Right renal cortex interstitium (tissue), 3 donors: Measurements from ENCODE around the gene KCNIP1. TPM values are rescaled to one million over a fixed set of nuclear protein-coding genes. Genes with fewer than 3 reads are reported as not detected.
"Not testable (repeated sequence)": the region's sequence is repeated elsewhere in the genome, so short reads cannot be mapped to it uniquely, and the experiment has no call there.

Source experiments
- DNase-seq, 3 donors: peaks; one replicate each; pipeline ENCODE4 v3.0.0-alpha.2; 2013; ENCODE audit warnings: low read depth in 3 of 3, low spot score in 2 of 3
- polyA plus RNA-seq, 3 donors: library from polyadenylated mRNA; unstranded; fragments of 120-200 nt; gene quantifications; one replicate each; pipeline ENCODE4 v1.2.1, GENCODE V29; 2013; ENCODE audit not compliant: insufficient read length in 3 of 3

KCNIP1 gene
- polyA plus RNA-seq, 3 donors = 11.7 to 13.9 (median 13.7) TPM

DNA sequence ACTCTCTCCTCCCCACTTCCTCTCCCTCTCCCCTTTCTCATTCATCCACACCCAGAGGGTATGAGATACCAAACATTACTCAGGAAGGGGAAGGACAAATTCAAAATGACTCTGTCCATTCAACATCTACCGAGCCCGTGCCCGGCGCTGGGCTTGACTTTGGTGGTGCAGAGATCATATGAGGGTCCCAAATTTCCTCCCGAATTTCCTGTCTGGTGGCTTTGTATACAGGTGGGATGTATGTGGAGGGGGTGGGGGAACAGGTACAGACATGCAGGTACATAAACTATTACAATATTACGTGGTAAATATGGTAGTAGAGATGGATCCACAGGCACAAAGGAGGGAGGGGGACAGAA, 257.9 kb downstream of the KCNIP1 start:
- DNase-seq = no peak

DNA sequence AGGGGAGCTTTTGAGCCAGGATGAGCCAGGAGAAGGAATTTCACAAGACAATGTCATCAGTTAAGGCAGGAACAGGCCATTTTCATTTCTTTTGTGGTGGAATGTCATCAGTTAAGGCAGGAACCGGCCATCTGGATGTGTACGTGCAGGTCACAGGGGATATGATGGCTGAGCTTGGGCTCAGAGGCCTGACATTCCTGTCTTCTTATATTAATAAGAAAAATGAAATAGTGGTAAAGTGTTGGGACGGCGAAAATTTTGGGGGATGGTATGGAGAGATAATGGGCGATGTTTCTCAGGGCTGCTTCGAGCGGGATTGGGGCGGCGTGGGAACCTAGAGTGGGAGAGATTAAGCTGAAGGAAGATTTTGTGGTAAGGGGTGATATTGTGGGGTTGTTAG, 258.5 kb downstream of the KCNIP1 start:
- not testable (repeated sequence) for DNase-seq

DNA sequence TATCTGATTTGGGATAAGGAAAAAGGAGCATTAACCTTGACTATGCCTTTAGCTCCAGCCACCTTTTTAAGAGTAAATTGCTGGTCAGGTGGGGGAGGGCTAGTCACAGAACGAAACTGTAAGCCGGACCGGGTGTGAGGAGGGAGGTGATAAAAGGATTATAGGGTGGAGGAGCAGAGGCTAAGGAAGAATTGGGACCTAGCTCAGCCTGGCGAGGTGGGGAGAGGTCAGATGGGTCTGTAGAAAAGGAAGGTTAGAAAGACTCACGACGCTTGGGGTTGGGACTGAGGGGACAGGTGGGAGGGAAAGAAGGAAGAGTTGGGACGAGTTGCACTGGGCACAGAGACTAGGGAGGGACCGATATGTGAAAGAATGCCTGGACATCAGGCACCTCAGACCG, 262.0 kb downstream of the KCNIP1 start:
- not testable (repeated sequence) for DNase-seq

DNA sequence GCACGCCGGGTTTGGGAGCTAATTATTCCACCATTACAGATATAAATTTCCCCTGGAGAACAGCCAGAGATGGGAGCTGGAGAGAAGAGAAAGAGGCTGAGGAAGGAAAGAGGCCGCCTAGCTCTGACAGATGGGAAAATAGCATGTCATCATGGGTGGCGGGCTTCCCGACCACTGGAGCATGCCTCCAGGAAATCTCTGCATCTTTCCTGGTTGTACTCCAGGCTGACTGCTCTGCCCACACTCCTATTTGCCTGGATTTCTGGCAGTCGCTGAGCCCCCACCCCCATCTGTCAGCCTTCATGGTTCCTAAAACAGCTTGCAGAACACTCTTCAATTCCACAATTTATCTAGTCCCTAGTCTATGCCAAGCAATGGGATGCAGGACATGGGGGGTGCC, 265.4 kb downstream of the KCNIP1 start:
- no peak for DNase-seq

DNA sequence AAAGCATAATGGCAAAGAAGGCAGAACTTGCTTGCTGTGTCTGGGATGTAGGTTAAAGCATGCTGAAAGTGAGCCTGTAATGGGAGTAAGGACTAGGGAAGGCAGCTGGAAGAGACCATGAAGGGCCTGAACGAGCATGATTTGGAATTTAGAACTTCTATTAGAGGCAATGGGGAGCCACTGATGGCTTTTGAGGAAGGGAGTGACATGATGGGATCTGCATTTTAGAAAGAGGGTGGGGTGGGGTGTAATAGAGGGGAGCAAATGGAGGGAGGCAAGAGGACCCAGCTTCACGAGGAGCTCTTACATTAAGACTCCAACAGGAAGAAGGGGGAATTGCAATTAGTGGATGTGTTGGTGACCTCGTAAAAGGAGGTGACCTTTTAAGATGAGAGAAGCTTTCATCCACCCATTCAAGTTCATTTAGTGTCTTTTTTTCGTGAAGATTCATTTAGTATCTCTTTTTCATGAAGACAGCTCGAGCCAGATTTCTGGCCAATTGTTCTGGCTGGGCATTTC, 266.1 kb downstream of the KCNIP1 start:
- DNase-seq = no peak

DNA sequence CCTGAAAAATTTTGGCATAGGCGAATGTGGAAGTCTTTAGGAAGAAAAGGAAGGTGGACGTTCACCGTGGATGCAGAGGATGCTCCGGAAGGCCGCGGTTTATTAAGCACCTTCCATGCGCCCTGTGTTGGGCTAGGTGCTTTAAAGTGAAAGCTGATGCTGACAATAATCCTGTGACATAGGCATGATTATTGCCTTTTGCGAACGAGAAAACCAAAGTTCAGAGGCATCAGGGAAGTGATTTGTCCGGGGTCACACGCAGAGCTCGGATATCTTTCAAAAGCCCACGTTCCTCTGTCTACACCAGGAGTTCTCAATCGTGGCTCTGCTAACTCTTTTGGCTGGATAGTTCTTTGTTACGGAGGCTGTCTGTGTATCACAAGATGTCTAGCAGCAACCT, 267.7 kb downstream of the KCNIP1 start:
- no peak for DNase-seq

DNA sequence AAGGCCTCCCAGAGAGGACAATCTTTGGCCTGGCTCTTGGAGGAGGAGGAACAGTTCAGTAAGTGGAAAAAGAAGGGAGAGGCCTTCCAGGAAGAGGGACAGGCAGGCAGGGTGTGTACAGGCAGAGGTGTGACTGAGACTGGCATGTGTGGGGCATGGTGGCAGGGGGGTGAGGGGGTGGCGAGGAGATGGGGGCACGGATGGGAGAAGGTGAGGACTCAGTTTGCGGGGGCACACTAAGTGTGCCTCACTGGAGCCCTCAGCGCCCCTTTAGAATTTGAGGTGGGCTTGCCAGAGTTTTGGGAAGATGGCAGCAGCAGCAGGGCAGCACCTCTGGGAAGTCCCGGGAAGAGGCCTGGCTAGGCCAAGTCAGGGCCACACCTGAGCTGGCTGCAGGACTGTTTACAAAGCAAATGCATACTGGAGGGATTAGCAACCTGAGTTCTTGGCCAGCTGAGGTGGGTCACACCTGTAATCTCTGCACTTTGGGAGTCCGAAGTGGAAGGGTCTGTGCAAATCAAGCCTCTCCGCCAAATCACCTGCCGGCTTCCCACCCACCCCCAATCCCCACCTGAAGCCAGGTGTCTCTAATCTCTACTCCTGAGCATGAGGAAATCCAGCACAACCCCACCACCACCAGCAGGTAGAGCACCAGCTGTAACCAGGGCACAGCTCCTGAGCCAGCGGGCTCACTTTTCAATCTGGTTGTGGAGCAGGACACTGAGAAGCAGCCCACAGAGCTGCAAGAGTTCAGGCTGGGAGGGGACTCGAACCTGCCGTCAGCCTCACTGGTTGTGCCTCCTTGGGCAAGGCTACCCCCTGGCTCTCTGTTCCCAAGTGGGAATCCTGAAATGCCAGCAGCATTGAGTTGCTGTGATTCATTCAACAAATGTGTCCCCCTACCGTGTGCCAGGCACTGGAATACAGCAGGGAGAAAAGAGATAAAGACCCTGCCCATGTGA, 269.5 kb downstream of the KCNIP1 start:
- no peak for DNase-seq

DNA sequence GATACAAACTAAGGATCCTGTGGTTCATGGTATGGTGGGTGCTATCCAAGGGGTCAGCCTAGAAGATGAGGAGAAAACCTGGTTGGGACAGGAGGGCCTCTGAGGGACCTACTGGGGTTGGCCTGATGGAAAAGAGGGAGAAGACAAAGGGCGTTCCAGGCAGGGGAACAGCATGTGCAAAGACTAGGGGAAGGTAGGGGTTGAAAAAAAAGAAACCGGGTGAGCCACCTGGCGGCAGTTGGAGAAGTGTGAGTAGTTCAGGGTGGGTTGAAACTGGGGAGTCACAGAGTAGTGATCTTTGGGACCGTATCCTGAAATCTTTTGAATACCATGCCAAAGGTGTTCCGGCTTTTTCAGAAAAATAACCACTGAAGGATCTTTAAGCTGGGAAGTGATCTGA, 271.0 kb downstream of the KCNIP1 start:
- no peak for DNase-seq

DNA sequence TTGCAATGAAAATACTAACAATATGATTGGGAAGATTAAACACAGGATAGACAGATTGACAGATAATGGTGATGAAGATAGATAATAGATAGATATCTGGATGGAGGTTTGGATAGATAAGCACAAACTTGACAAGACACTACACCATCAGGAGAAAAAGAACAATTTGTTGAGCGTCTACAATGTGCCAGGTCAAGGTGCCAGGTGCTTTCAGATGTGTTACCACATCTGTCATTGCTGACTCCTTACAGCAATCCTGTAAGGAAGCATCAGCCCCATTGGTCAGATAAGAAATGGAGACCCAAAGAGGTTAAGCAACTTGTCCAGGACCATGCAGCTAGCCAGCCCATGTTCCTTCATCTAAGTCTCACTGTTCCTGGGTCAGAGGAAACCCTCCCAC, 278.1 kb downstream of the KCNIP1 start:
- DNase-seq = no peak

DNA sequence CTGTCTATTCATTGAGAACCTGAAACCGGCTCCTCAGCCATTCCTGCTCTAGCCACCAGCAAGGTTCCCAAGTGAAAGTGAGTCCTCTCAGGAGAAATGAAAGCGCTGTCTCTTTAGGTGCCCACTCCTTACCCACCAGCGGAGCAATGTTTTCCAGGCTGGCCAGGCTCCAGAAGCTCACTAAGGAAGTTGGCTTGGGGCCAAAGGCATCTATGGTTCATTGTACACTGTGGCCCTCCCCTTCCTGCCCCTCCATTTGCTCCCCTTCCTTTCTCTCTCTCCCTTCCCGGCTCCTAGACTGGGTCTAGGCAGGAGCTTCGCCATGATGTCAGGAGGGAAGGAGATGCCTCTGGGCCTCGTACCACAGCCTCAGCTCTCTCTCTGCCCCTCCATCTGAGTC, 278.6 kb downstream of the KCNIP1 start:
- no peak for DNase-seq

DNA sequence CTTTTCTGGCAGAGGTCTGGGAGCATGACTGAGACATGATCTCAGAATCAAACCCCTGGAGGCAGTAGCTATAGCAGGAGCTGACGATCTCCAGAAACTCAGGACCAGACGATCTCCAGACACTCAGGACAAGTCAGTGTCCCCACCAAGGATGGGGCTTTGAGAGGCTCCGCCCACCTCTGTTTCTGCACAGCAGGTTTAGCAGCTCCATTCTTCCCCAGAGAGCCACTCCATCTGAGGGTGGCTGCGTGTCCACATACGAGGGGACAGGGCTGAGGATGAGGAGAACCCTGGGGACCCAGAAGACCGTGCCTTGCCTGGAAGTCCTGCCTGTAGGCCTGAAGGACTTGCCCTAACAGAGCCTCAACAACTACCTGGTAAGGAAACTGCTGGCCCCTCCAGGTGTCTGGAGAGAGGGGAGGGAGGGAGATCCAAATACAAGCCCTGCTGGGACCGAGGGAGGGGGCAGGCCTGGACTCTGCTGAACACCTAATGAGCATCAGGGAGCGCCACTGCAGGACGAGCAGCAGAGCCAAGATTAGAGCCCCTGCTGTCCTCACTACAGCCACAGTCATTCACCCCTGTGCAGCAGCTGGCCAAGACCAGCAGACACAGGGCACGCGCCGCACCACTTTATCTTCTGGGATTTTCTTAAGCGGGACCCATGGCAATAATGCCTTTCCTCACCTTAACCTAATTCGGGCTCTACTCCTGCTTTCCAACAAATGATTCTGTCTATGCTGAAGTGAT, 279.9 kb downstream of the KCNIP1 start, which contains the start of gene GABRP:
Gene GABRP, plus strand, starts transcription at position 228 of the 750 bp plus-strand sequence. CDS start 4,891 bp downstream, outside the sequence.
- DNase-seq = no peak

DNA sequence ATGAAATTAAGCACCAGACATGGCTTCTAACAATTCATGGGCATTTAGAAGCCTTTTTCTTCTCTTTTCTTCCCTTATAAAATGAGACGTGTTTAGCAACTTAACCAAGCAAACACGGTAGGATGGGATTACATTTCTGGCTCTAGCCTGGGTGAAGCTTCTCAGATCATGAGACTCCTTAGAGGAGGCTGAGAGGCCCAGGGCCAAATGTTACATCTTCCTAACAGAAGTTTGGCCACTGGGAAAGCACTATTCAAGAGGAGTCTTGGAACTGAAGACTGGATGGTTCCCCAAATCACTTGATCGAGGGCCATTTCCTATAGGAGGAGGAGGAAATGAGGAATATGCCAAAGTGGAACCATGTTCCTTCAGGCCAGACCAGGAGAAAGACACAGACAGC, 281.6 kb downstream of the KCNIP1 start:
- DNase-seq = no peak

Other genes with a start within 250 kb of the KCNIP1 start
- 1 to 10 TPM; 2.3 to 4.0 (median 3.0) TPM for gene LCP2, start 206.2 kb upstream of the KCNIP1 start, polyA plus RNA-seq
- gene KCNMB1, start 114.7 kb upstream of the KCNIP1 start, polyA plus RNA-seq = 1 to 10 TPM; 1.1 to 1.5 (median 1.3) TPM